Activated CD8-positive, alpha-beta memory T cell treated with anti-CD3 and anti-CD28 coated beads, Interleukin-2, amount 50 U/mL, for 1 hour (primary cell): ENCODE measurements around the gene G6PC2.

ENCODE experiments used
- DNase-seq: peaks from one replicate; pipeline ENCODE4 v3.0.0-alpha.2; 2020; ENCODE audit errors: extremely low read depth

The G6PC2 gene

DNA sequence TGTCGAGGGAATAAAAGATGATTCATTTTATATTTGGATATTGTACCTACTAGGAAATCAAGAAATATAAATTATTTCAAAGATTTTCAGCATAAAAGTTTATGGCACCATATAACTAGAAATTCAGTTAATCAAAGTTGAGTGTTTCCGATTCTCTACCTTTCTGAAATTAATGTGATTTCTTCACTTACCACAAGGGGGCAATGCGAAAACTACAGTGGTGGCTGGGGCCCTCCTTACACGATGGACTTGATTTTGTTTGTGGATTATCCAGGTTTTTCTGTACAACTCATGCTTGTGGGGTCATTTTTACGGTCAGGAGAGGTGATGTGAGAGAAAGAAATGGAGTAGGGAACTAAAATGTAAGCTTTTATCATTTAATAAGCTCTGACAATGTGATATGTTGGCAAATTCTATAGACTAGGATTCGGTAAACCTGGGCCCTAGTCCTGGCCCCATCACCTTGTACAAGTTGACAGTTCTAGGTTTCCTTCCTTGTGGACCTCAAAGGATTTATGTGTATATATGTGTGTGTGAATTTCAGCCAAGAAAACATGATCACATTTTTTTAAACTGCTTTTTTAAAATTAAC lies 47.6 kb downstream of the G6PC2 start:
- no peak for DNase-seq

DNA sequence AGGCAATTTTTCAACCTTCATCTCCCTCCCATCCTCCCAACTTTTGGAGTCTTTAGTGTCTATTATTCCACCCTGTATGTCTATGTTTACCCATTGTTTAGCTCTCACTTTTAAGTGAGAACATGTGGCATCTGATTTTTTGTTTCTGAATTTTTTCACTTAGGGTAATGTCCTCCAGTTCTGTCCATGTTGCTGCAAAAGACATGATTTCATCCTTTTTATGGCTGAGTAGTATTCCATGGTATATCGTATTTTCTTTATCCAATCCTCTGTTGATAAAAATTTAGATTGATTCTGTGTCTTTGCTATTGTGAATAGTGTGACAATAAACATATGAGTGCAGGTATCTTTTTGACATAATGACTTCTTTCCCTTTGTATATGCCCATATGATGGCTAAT lies 48.2 kb downstream of the G6PC2 start:
- no peak for DNase-seq

- no peak for DNase-seq
Observed at GRCh38 chr2:168951871-168952270, 50.8 kb downstream of the G6PC2 start.

DNA sequence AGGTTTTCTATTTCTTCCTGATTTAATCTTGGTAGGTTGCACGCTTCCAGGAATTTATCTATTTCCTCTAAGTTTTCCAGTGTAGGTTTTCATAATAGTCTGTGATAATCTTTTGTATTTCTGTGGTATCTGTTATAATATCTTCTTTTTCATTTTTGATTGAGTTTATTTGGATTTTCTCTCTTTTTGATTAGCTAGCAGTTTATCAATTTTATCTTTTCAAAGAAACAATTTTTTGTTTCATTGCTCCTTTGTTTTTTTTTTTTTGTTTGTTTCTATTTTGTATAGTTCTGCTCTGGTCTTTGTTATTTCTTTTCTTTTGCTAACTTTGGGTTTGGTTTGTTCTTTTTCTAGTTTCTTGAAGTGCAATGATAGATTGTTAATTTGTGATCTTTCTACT lies 51.3 kb downstream of the G6PC2 start:
- DNase-seq: no peak

- no peak for DNase-seq
Observed at GRCh38 chr2:168954256-168954655, 53.2 kb downstream of the G6PC2 start.

DNA sequence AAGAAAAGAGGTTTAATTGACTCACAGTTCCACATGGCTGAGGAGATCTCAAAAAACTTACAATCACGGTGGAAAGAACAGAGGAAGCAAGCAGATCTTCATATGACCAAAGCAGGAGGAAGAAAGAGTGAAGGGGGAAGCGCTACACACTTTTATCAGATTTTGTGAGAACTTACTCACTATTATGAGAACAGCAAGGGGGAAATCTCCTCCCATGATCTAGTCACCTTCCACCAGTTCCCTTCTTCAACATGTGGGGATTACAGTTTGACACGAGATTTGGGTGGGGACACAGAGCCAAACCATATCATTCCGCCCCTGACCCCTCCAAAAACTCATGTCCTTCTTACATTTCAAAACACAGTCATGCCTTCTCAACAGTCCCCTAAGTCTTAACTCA lies 54.2 kb downstream of the G6PC2 start:
- DNase-seq: no peak

DNA sequence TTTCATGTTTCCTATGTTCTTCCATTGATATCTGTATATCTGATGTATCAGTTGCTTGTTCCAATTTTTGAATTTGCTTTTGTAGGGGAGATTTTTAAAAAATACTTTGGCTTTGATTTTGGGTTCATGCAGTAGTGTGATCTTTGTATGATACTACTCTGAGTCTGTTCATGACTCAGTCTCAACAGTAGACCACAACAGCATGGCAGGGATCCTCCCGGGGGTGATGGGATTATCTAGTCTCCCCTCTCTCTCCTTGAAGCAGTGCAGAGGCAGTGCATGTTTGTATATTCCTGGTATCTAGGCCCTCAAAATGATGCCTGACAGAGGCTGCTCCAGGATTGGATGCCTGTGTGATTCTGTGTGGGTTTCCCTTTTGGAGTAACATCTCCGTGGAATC lies 55.3 kb downstream of the G6PC2 start:
- no peak for DNase-seq
